ENCODE results near the gene EFNA2. TPM values are rescaled to one million over a fixed set of nuclear protein-coding genes. Genes with fewer than 3 reads are reported as not detected.
A peak's percentile ranks its signal among the peaks of the same experiment; 100 is the strongest.

EFNA2 gene
- polyA plus RNA-seq, 3 donors, result not detected

DNA sequence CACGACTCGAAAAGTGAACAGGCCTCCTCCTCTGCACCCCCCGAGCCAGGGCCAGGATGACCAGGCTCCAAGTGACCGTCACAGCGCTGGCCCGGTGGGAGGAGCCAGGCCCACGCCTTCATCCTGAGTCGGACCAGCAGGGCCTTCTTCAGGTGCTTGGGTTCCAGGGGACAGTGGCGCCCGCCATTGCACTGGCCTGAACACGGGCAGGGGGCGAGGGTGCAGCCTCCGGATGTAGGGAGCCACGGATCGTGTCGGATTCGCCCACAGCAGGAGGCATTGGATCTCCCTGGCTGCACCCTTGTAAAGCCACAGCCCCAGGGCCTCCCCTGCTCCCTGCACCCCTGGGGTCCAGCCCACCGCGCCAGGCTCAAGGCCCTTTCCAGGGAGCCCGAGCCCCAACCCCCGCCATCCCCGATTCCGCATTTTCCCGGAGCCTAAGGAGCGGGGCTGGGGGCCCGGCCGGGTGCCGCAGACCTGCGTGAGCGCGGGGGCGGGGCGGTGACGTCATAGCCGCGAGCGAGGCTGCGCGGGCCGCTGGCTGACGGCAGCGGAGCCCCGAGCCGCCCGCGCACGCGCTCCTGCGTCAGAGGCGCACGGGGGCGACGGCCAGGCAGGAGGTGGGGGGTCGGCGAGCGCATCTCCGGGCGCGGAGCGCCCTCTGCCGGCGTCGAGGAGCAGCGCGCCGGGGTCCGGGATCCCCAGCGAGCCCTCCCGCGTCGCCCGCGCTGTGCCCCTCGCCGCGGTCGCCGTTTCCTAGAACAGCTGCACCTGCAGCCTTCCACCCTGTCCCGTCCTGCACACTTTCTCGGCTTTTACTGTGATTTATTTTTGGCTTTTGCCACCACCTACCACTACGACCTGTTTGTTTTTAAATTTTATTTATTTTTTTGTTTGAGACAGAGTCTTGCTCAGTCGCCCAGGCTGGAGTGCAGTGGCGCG is 45.6 kb upstream of the EFNA2 start:
- TF ChIP-seq, protein P1, sequence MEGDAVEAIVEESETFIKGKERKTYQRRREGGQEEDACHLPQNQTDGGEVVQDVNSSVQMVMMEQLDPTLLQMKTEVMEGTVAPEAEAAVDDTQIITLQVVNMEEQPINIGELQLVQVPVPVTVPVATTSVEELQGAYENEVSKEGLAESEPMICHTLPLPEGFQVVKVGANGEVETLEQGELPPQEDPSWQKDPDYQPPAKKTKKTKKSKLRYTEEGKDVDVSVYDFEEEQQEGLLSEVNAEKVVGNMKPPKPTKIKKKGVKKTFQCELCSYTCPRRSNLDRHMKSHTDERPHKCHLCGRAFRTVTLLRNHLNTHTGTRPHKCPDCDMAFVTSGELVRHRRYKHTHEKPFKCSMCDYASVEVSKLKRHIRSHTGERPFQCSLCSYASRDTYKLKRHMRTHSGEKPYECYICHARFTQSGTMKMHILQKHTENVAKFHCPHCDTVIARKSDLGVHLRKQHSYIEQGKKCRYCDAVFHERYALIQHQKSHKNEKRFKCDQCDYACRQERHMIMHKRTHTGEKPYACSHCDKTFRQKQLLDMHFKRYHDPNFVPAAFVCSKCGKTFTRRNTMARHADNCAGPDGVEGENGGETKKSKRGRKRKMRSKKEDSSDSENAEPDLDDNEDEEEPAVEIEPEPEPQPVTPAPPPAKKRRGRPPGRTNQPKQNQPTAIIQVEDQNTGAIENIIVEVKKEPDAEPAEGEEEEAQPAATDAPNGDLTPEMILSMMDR (IDR thresholded peaks at IDR 0.05), result peak; percentile 98
- Histone ChIP-seq H3K9ac (ENCODE audit: insufficient read depth, low read length, poor library complexity, severe bottlenecking) (no peak overlapping the region), H3K27ac (ENCODE audit: low read depth in 1 of 2, low read length in 2 of 2) (no peak overlapping the region), H4K20me1 (ENCODE audit: insufficient read depth, low read length) (peaks cover 37% of the 10 kb centered on the region), H3K9me3 (replicated peaks in 1 of 2; ENCODE audit: control insufficient read depth in 1 of 2, insufficient read depth in 1 of 2, low read length in 2 of 2) (no peaks in the 10 kb centered on the region), H3K4me2 (replicated peaks; ENCODE audit: extremely low read depth, low read length, poor library complexity, severe bottlenecking) (peak overlapping the region; percentile 95), H3K36me3 (replicated peaks in 1 of 2; ENCODE audit: control insufficient read depth in 1 of 2, insufficient read depth in 2 of 2, low read length in 2 of 2) (no peaks in the 10 kb centered on the region), H3K4me1 (ENCODE audit: control insufficient read depth in 1 of 2, insufficient read depth in 2 of 2, low read length in 2 of 2) (peaks cover 55 to 71% of the 10 kb centered on the region in 2 donors), H3K27me3 (ENCODE audit: control insufficient read depth in 2 of 2, insufficient read depth in 2 of 2, low read length in 2 of 2) (peaks cover 11 to 43% of the 10 kb centered on the region in 2 donors), H2AFZ (ENCODE audit: insufficient read depth, low read depth, low read length, poor library complexity, severe bottlenecking) (no peak overlapping the region), H3K79me2 (ENCODE audit: insufficient read depth, low read length) (peaks cover 31% of the 10 kb centered on the region), H3K4me3 (replicated peaks in 1 of 3; ENCODE audit: low read depth in 2 of 3, low read length in 3 of 3) (peak overlapping the region in 2 of 3 experiments; percentile 16 to 89)
- DNase-seq, result peak; percentile 88 to 95 (median 90)
- peaks cover 3 to 11% of the 10 kb centered on the region in 2 donors for H3K36me3 Mint-ChIP-seq
- intact Hi-C loops (cut with micrococcal nuclease), result loop anchor here (5.0 to 10.0 kb wide), 5 partner anchors 38 to 375 kb away; partner anchors contain the start of genes ARID3A (in 1 of the 2) and GPX4 (in 1 of the 2)
- peaks cover 28 to 47% (median 40%) of the 10 kb centered on the region in 3 donors for H3K27me3 Mint-ChIP-seq (ENCODE audit: low read depth in 3 of 3)
- H3K9me3 Mint-ChIP-seq, result peaks cover 0 to 12% (median 0%) of the 10 kb centered on the region in 7 donors
- peak overlapping the region in 4 of 7 donors; percentile 54 to 96 (median 68) for H3K27ac Mint-ChIP-seq
- H3K4me3 Mint-ChIP-seq, result peak overlapping the region; percentile 77 to 89
- WGBS (ENCODE audit: insufficient coverage), result 15% methylated on average over 77 of the region's 84 CpGs
- H3K4me1 Mint-ChIP-seq, result peaks cover 45% of the 10 kb centered on the region

DNA sequence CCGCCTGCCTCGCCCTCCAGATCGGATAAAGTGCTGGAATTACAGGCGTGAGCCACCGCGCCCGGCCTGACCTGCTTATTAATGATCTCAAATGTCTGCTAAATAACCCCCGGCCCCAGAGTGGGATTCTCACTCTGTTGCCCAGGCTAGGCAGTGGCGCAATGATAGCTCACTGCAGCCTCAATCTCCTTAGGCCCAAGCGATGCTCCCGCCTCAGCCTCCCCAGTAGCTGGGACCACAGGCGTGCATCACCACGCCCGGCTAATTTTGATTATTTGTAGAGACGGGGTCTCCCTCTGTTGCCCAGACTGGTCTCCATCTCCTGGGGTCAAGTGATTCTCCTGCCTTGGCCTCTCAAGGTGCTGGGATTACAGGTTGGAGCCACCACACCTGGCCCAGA is 44.7 kb upstream of the EFNA2 start:
- Histone ChIP-seq H3K4me3 (replicated peaks in 1 of 3; ENCODE audit: low read depth in 2 of 3, low read length in 3 of 3) (peak overlapping the region in 2 of 3 experiments; percentile 18 to 89), H3K4me2 (replicated peaks; ENCODE audit: extremely low read depth, low read length, poor library complexity, severe bottlenecking) (peak overlapping the region; percentile 95), H4K20me1 (ENCODE audit: insufficient read depth, low read length) (peaks cover 42% of the 10 kb centered on the region), H3K36me3 (replicated peaks in 1 of 2; ENCODE audit: control insufficient read depth in 1 of 2, insufficient read depth in 2 of 2, low read length in 2 of 2) (no peaks in the 10 kb centered on the region), H3K27me3 (ENCODE audit: control insufficient read depth in 2 of 2, insufficient read depth in 2 of 2, low read length in 2 of 2) (peaks cover 11 to 34% of the 10 kb centered on the region in 2 donors), H3K9ac (ENCODE audit: insufficient read depth, low read length, poor library complexity, severe bottlenecking) (peak overlapping the region; percentile 83), H3K4me1 (ENCODE audit: control insufficient read depth in 1 of 2, insufficient read depth in 2 of 2, low read length in 2 of 2) (peaks cover 60 to 80% of the 10 kb centered on the region in 2 donors), H3K27ac (ENCODE audit: low read depth in 1 of 2, low read length in 2 of 2) (no peak overlapping the region), H2AFZ (ENCODE audit: insufficient read depth, low read depth, low read length, poor library complexity, severe bottlenecking) (no peak overlapping the region), H3K9me3 (replicated peaks in 1 of 2; ENCODE audit: control insufficient read depth in 1 of 2, insufficient read depth in 1 of 2, low read length in 2 of 2) (no peaks in the 10 kb centered on the region), H3K79me2 (ENCODE audit: insufficient read depth, low read length) (peaks cover 38% of the 10 kb centered on the region)
- Mint-ChIP-seq H3K9me3 (peaks cover 0 to 12% (median 0%) of the 10 kb centered on the region in 7 donors), H3K36me3 (peaks cover 3 to 11% of the 10 kb centered on the region in 2 donors), H3K27ac (peak overlapping the region in 5 of 7 donors; percentile 79 to 96 (median 90)), H3K27me3 (ENCODE audit: low read depth in 3 of 3) (peaks cover 24 to 39% (median 32%) of the 10 kb centered on the region in 3 donors), H3K4me1 (peaks cover 47% of the 10 kb centered on the region), H3K4me3 (peak overlapping the region; percentile 77 to 89)
- 63% methylated on average over 14 of the region's 15 CpGs for WGBS (ENCODE audit: insufficient coverage)
- intact Hi-C loops (cut with micrococcal nuclease), result loop anchor here (5.0 to 10.0 kb wide), 4 partner anchors 129 to 376 kb away; partner anchors contain the start of genes ARID3A (in 1 of the 2) and GPX4 (in 1 of the 2)
- TF ChIP-seq, protein P1 (IDR thresholded peaks at IDR 0.05), result no peak
- DNase-seq, result no peak

Data from CD14-positive monocyte (primary cell).